ENCODE measurements around the gene MYH9. TPM values are rescaled to one million over a fixed set of nuclear protein-coding genes. Genes with fewer than 3 reads are reported as not detected.

MYH9 gene
- total RNA-seq, 2 donors from 2014 or later: 294 to 323 TPM

DNA sequence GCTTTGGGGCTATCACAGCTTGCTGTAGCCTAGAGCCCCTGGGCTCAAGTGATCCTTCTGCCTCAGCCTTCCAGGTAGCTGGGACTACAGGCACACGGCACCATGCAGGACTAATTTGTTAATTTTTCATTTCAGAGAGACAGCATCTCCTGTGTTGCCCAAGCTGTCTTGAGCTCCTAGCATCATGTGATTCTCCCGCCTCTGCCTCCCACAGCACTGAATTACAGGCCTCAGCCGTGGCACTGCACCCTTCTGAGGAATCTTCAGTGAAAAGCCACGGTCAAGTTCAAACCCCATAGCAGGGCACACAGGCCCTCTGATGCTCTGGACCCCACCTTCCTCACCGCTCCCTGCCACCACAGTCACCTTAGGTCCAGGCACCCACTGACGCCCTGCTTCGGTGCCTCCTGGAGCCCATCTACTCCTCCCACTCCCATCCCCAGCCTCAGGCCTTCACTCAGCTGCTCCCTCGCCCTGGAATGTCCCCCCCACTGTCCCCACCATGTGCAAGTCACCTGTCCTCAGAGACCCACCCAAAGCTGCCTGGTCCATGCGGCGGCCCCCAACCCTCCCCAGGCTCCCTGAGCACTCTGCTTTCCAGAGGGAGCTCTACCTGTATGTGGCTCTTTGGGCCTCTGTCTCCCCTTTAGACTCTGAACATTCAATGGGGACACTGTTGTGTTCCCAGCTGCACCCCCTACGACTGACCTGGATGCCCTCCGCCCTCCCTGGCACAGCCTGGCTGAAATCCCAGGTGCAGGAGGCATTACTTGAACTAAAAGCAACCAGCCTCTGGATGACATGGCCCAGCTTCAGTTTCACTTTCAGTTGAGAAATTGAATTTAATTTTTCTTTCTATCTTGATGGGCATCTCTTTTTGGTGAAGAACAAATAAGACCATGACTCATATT is 150.1 kb downstream of the MYH9 start:
- TF ChIP-seq CTCF (IDR thresholded peaks at IDR 0.05): no peak
- TF ChIP-seq POLR2A (IDR thresholded peaks at IDR 0.05): no peak
- Histone ChIP-seq H3K27me3 (no peaks in the 10 kb centered on the region), H3K9me3 (no peaks in the 10 kb centered on the region), H3K36me3 (replicated peaks in 1 of 2; ENCODE audit: insufficient read depth in 1 of 2, low read depth in 2 of 2) (peaks cover 0 to 5% of the 10 kb centered on the region in 2 donors), H3K27ac (peak overlapping the region in 3 of 4 donors; percentile 83 to 91 (median 90)), H3K4me1 (peaks cover 34% of the 10 kb centered on the region), H3K4me3 (no peak overlapping the region)
- ATAC-seq (no peak), DNase-seq (peak in 1 of 4 donors; percentile 19)
- intact Hi-C loops (cut with DNase I): no loop called here
- 69 to 72% methylated on average over 10 to 12 of the region's 12 CpGs for WGBS, 2 donors

GRCh38 chr22:36236388-36237319 is 151.1 kb downstream of the MYH9 start:
- Histone ChIP-seq H3K36me3 (replicated peaks in 1 of 2; ENCODE audit: insufficient read depth in 1 of 2, low read depth in 2 of 2) (peaks cover 0 to 10% of the 10 kb centered on the region in 2 donors), H3K4me1 (peaks cover 34% of the 10 kb centered on the region)
- intact Hi-C loops (cut with DNase I): no loop called here

GRCh38 chr22:36235585-36235984 is 152.2 kb downstream of the MYH9 start:
- Histone ChIP-seq H3K9me3 (no peaks in the 10 kb centered on the region), H3K27me3 (no peaks in the 10 kb centered on the region), H3K4me1 (peaks cover 34% of the 10 kb centered on the region), H3K27ac (no peak overlapping the region), H3K4me3 (no peak overlapping the region), H3K36me3 (replicated peaks in 1 of 2; ENCODE audit: insufficient read depth in 1 of 2, low read depth in 2 of 2) (peaks cover 0 to 16% of the 10 kb centered on the region in 2 donors)
- DNase-seq (no peak), ATAC-seq (no peak)
- WGBS, 2 donors: 88 to 90% methylated on average over 3 of the region's 3 CpGs
- intact Hi-C loops (cut with DNase I): no loop called here
- TF ChIP-seq CTCF (IDR thresholded peaks at IDR 0.05) (no peak), POLR2A (IDR thresholded peaks at IDR 0.05) (no peak)

More at GRCh38 chr22:36236388-36237319, 151.1 kb downstream of the MYH9 start:
- no peak for ATAC-seq
- no peak overlapping the region for H3K4me3 ChIP-seq
- H3K27me3 ChIP-seq: no peaks in the 10 kb centered on the region
- 84 to 86% methylated on average over 14 of the region's 14 CpGs for WGBS, 2 donors
- no peak for TF ChIP-seq POLR2A (IDR thresholded peaks at IDR 0.05)
- no peak for TF ChIP-seq CTCF (IDR thresholded peaks at IDR 0.05)
- H3K27ac ChIP-seq: no peak overlapping the region
- no peaks in the 10 kb centered on the region for H3K9me3 ChIP-seq
- no peak for DNase-seq

DNA sequence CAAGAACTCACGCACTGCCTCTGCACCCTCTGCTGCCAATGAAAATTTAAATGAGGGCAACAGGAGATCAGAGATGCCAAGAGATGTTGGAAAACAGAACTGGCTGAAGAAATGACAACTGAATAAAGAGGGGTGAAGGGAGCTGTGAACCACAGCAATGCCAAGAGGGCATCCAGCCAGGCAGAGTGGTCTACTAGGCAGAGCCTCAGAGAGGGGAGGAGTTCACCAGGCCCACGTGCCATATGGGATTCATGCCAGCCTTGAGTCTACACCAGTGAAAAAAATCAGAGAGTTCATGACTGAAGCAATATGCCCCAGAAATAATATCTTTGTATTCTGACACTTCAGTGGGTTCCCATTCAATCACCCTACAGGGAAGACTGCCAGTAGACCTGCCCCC is 152.8 kb downstream of the MYH9 start:
- ATAC-seq (no peak), DNase-seq (no peak)
- TF ChIP-seq POLR2A (IDR thresholded peaks at IDR 0.05) (no peak), CTCF (IDR thresholded peaks at IDR 0.05) (no peak)
- Histone ChIP-seq H3K9me3 (no peaks in the 10 kb centered on the region), H3K36me3 (replicated peaks in 1 of 2; ENCODE audit: insufficient read depth in 1 of 2, low read depth in 2 of 2) (peaks cover 0 to 19% of the 10 kb centered on the region in 2 donors), H3K4me1 (peaks cover 33% of the 10 kb centered on the region), H3K27ac (no peak overlapping the region), H3K27me3 (no peaks in the 10 kb centered on the region), H3K4me3 (no peak overlapping the region)
- 69 to 75% methylated on average over 2 of the region's 2 CpGs for WGBS, 2 donors
- intact Hi-C loops (cut with DNase I): no loop called here
